HG03108 (cell line): ENCODE results near the gene FBP2.

Source experiments
- ATAC-seq: cut with Tn5 transposase; IDR thresholded peaks from one replicate; pipeline ENCODE4 v1.9.1; 2021; ENCODE audit warnings: moderate library complexity; ENCODE audit not compliant: unreplicated experiment

The FBP2 gene

GRCh38 chr9:94593459-94594345 lies at the start of gene FBP2:
FBP2 (minus strand) TSS chr9:94593824; CDS start chr9:94593726, 98 bp downstream.
- ATAC-seq = no peak

GRCh38 chr9:94643176-94643575 lies 49.6 kb upstream of the FBP2 start:
- ATAC-seq = no peak

- ATAC-seq = no peak
These were observed 48.9 kb upstream of the FBP2 start for GRCh38 chr9:94642501-94642900.

- no peak for ATAC-seq
These were observed 46.4 kb upstream of the FBP2 start for GRCh38 chr9:94639999-94640376.

- no peak for ATAC-seq
These were observed 45.7 kb upstream of the FBP2 start, which contains the start of gene FBP1 for GRCh38 chr9:94639061-94639998. FBP1 (minus strand) TSS chr9:94639518; CDS start chr9:94639310, 208 bp downstream.

- no peak for ATAC-seq
These were observed 44.9 kb upstream of the FBP2 start for GRCh38 chr9:94638335-94639060.

- no peak for ATAC-seq
These were observed 39.1 kb upstream of the FBP2 start for GRCh38 chr9:94632737-94633136.

GRCh38 chr9:94631599-94631998 lies 38.0 kb upstream of the FBP2 start:
- ATAC-seq = no peak

- ATAC-seq = no peak
These were observed 37.2 kb upstream of the FBP2 start for GRCh38 chr9:94630833-94631232.

GRCh38 chr9:94630281-94630680 lies 36.7 kb upstream of the FBP2 start:
- ATAC-seq = no peak

- ATAC-seq = no peak
These were observed 33.7 kb upstream of the FBP2 start for GRCh38 chr9:94627287-94627686.

- no peak for ATAC-seq
These were observed 32.2 kb upstream of the FBP2 start for GRCh38 chr9:94625835-94626234.

- no peak for ATAC-seq
These were observed 31.0 kb upstream of the FBP2 start for GRCh38 chr9:94624629-94625028.

GRCh38 chr9:94623253-94623652 lies 29.6 kb upstream of the FBP2 start:
- no peak for ATAC-seq

GRCh38 chr9:94622087-94622800 lies 28.6 kb upstream of the FBP2 start:
- no peak for ATAC-seq

GRCh38 chr9:94619026-94619425 lies 25.4 kb upstream of the FBP2 start:
- no peak for ATAC-seq

- ATAC-seq = no peak
These were observed 19.4 kb upstream of the FBP2 start for GRCh38 chr9:94613003-94613402.

- ATAC-seq = no peak
These were observed 18.4 kb upstream of the FBP2 start for GRCh38 chr9:94612071-94612470.

- ATAC-seq = no peak
These were observed 18.0 kb upstream of the FBP2 start for GRCh38 chr9:94611638-94612068.

- no peak for ATAC-seq
These were observed 16.6 kb upstream of the FBP2 start for GRCh38 chr9:94610181-94610606.

GRCh38 chr9:94607423-94607691 lies 13.7 kb upstream of the FBP2 start:
- ATAC-seq = no peak
